GM19025 (cell line): ENCODE results near the gene OR5D18.
"Not testable (repeated sequence)": the region's sequence is repeated elsewhere in the genome, so short reads cannot be mapped to it uniquely, and the experiment has no call there.

ENCODE experiments used
- ATAC-seq: cut with Tn5 transposase; IDR thresholded peaks from one replicate; pipeline ENCODE4 v1.9.1; 2021; ENCODE audit warnings: mild to moderate bottlenecking, low read depth, moderate library complexity; ENCODE audit not compliant: unreplicated experiment

Gene OR5D18

GRCh38 chr11:55819330-55819729, at the start of gene OR5D18:
Gene OR5D18 (plus strand): TSS chr11:55819630. CDS start chr11:55819630, 0 bp downstream.
- ATAC-seq: no peak

GRCh38 chr11:55773138-55773537, 46.3 kb upstream of the OR5D18 start, which contains the start of gene OR5D13:
Gene OR5D13 (plus strand): TSS chr11:55773438. CDS start chr11:55773438, 0 bp downstream.
- no peak for ATAC-seq

DNA sequence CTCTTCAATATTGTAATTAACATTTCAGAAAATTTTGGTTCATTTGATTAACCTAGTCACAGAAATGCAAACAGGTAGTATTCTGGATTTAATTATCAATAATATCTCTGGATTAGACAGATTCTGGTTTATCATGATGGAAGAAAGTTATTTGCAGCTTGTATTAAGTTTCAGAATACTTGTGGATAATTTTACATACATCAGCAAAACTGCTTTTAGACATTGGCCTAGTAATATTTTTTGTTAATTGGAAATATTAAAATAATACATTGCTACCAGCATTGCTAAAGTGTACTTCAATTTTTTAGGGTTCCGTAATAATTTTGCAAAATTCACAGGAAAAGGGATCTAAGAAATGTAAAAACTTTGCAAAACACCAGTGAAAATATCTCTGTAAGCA, 27.8 kb upstream of the OR5D18 start:
- no peak for ATAC-seq

GRCh38 chr11:55793321-55793720, 26.1 kb upstream of the OR5D18 start:
- ATAC-seq: no peak

DNA sequence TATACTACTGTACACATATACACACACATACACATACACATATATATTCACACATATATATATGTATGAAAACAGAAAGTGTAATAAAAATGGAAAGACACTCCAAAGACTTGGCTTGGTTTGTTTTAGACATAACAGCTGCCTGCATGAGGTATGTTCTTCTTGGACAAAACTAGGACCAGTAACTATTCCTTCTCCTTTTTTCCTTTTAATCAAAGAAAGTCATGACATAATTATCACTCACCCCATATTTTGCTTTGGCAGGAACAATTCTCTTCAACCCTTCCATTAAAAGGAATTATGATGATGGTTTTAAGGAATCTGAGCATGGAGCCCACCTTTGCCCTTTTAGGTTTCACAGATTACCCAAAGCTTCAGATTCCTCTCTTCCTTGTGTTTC, 24.2 kb upstream of the OR5D18 start, which contains the start of gene OR5D14:
Gene OR5D14, plus strand, starts transcription at position 301 of the 400 bp plus-strand sequence. Its CDS starts 0 bp downstream, at position 301.
- no peak for ATAC-seq

DNA sequence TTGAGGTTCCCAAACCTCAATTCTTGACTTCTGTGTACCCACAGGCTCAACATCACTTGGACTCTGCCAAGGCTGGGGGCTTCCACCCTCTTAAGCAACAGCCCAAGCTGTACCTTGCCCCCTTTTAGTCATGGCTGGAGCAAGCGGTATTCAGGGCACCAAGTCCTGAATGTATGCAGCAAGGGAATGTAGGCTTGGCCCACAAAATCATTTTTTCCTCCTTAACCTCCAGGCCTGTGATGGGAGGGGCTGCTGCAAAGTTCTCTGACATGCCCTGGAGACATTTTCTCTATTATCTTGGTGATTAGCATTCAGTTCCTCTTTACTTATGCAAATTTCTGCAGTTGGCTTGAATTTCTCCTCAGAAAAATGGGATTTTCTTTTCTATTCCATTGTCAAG, 13.2 kb upstream of the OR5D18 start:
- no peak for ATAC-seq

DNA sequence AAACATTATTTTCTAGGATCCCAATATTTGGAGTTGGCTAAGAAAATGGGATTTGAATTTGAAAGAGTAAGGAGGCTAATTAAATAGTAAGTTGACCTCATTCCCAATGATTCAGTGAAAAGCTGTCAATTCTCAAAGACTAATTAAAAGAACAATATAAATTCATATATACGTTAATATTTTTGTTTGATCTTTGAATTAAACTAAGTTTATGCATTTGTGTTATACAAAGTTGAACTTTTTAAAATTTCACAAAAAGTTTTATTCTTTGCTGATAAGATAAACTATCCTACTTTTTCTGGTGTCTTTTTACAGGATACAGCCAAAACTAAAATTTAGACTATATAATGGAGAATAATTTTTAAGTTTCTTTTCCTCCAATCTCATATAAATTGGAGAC, 8.4 kb upstream of the OR5D18 start, which contains the start of gene OR5L1:
Gene OR5L1, plus strand, starts transcription at position 301 of the 400 bp plus-strand sequence. CDS start 100 bp downstream, outside the sequence.
- no peak for ATAC-seq

GRCh38 chr11:55826919-55827318, 7.5 kb downstream of the OR5D18 start, which contains the start of gene OR5L2:
Gene OR5L2 (plus strand): TSS chr11:55827219. CDS start chr11:55827219, 0 bp downstream.
- ATAC-seq: no peak

DNA sequence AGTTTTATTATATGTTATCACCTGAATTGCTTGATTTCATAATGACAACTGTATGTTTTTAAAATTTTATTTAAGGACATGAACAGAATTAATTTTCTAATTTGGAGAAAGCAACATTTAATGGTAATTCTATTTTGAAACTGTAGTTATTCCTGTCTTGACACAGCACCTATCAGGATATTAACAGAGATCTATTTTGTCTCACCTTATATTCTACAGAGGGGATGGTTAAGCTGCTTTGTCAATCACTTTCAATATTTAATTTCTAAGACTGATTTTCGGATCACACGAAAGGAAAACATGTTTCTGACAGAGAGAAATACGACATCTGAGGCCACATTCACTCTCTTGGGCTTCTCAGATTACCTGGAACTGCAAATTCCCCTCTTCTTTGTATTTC, 19.0 kb downstream of the OR5D18 start, which contains the start of gene OR5D16:
Gene OR5D16, plus strand, starts transcription at position 301 of the 400 bp plus-strand sequence. Its CDS starts 0 bp downstream, at position 301.
- ATAC-seq: no peak

GRCh38 chr11:55847453-55847852, 28.0 kb downstream of the OR5D18 start:
- ATAC-seq: no peak

- no peak for ATAC-seq
Observed at GRCh38 chr11:55849037-55849436, 29.6 kb downstream of the OR5D18 start.

DNA sequence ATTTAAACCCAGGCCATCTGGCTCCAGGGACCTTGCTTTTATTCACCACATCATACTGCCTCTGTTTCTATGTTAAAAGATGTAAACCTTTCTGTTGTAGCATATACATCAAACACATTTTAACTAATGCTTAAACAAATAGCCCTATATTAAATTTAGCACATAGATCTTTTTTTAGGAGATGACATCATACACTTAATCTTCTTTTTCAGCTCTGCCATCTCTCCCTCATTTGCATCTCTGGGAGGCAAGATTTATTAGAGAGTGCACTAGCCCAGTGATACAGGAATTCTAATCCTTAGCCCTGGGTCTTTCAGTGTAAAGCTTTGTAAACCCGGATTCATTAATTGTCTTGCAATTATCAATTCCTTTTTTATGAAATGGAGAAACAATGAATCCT, 32.7 kb downstream of the OR5D18 start:
- no peak for ATAC-seq

GRCh38 chr11:55854704-55855103, 35.3 kb downstream of the OR5D18 start:
- no peak for ATAC-seq

- ATAC-seq: not testable (repeated sequence)
Observed at GRCh38 chr11:55867354-55867753, 47.9 kb downstream of the OR5D18 start.
